ENCODE results near the gene SH3TC1. TPM values are rescaled to one million over a fixed set of nuclear protein-coding genes. Genes with fewer than 3 reads are reported as not detected.

The SH3TC1 gene
- polyA plus RNA-seq, 1 donor (not counting 4 experiments of a cell fraction or from before 2014, with no cell fraction given): 12.3 TPM

GRCh38 chr4:8173492-8174242, 25.4 kb upstream of the SH3TC1 start:
- Histone ChIP-seq H3K4me1 (ENCODE audit: control insufficient read depth, extremely low read depth, insufficient read depth, low read length) (no peaks in the 10 kb centered on the region), H2AFZ (ENCODE audit: control insufficient read depth, low read length) (no peak overlapping the region), H3K4me3 (ENCODE audit: control insufficient read depth in 2 of 3, extremely low read depth in 1 of 3, insufficient read depth in 2 of 3, low read depth in 1 of 3, low read length in 3 of 3) (no peak overlapping the region), H3K27ac (ENCODE audit: control insufficient read depth, insufficient read depth, low read length) (no peak overlapping the region), H3K4me2 (ENCODE audit: control insufficient read depth, extremely low read depth, insufficient read depth, low read depth, low read length) (no peak overlapping the region), H4K20me1 (ENCODE audit: control insufficient read depth, extremely low read depth, insufficient read depth, low read length) (no peaks in the 10 kb centered on the region), H3K9me1 (ENCODE audit: control insufficient read depth, extremely low read depth, insufficient read depth, low read length) (no peaks in the 10 kb centered on the region), H3K79me2 (ENCODE audit: control insufficient read depth, insufficient read depth, low read length) (no peaks in the 10 kb centered on the region), H3K36me3 (ENCODE audit: control insufficient read depth in 2 of 2, extremely low read depth in 1 of 2, insufficient read depth in 2 of 2, low read length in 2 of 2) (no peaks in the 10 kb centered on the region), H3K27me3 (ENCODE audit: control insufficient read depth, extremely low read depth, insufficient read depth, low read length) (peaks cover 8% of the 10 kb centered on the region), H3K9me3 (ENCODE audit: control insufficient read depth, low read depth, low read length) (no peaks in the 10 kb centered on the region), H3K9ac (ENCODE audit: control insufficient read depth, extremely low read depth, insufficient read depth, low read length) (no peak overlapping the region)
- no peak for DNase-seq (ENCODE audit: low read depth, low spot score)
- TF ChIP-seq CTCF (optimal IDR thresholded peaks at IDR 0.05 in 1 of 3, IDR thresholded peaks at IDR 0.05 in 1 of 3, conservative IDR thresholded peaks at IDR 0.05 in 1 of 3; ENCODE audit: extremely low read depth in 1 of 3, insufficient read depth in 2 of 3, low read length in 3 of 3): no peak
- TF ChIP-seq EZH2 (IDR thresholded peaks at IDR 0.05; ENCODE audit: low read length): no peak
- dilution Hi-C loops (cut with MboI; ENCODE audit: extremely low pct_ligation_motif_present, low sequenced_read_pairs): no loop called here
- no peak for FAIRE-seq

- H3K36me3 ChIP-seq (ENCODE audit: control insufficient read depth in 2 of 2, extremely low read depth in 1 of 2, insufficient read depth in 2 of 2, low read length in 2 of 2): no peaks in the 10 kb centered on the region
- dilution Hi-C loops (cut with MboI; ENCODE audit: extremely low pct_ligation_motif_present, low sequenced_read_pairs): no loop called here
- no peak overlapping the region for H3K9ac ChIP-seq (ENCODE audit: control insufficient read depth, extremely low read depth, insufficient read depth, low read length)
- TF ChIP-seq EZH2 (IDR thresholded peaks at IDR 0.05; ENCODE audit: low read length): no peak
- no peak for TF ChIP-seq CTCF (optimal IDR thresholded peaks at IDR 0.05 in 1 of 3, IDR thresholded peaks at IDR 0.05 in 1 of 3, conservative IDR thresholded peaks at IDR 0.05 in 1 of 3; ENCODE audit: extremely low read depth in 1 of 3, insufficient read depth in 2 of 3, low read length in 3 of 3)
- DNase-seq (ENCODE audit: low read depth, low spot score) (no peak), FAIRE-seq (no peak)
- no peak overlapping the region for H3K4me3 ChIP-seq (ENCODE audit: control insufficient read depth in 2 of 3, extremely low read depth in 1 of 3, insufficient read depth in 2 of 3, low read depth in 1 of 3, low read length in 3 of 3)
- H3K9me3 ChIP-seq (ENCODE audit: control insufficient read depth, low read depth, low read length): no peaks in the 10 kb centered on the region
- no peaks in the 10 kb centered on the region for H4K20me1 ChIP-seq (ENCODE audit: control insufficient read depth, extremely low read depth, insufficient read depth, low read length)
- H3K27me3 ChIP-seq (ENCODE audit: control insufficient read depth, extremely low read depth, insufficient read depth, low read length): peaks cover 8% of the 10 kb centered on the region
- H3K27ac ChIP-seq (ENCODE audit: control insufficient read depth, insufficient read depth, low read length): no peak overlapping the region
- H3K4me1 ChIP-seq (ENCODE audit: control insufficient read depth, extremely low read depth, insufficient read depth, low read length): no peaks in the 10 kb centered on the region
- H2AFZ ChIP-seq (ENCODE audit: control insufficient read depth, low read length): no peak overlapping the region
- no peak overlapping the region for H3K4me2 ChIP-seq (ENCODE audit: control insufficient read depth, extremely low read depth, insufficient read depth, low read depth, low read length)
- no peaks in the 10 kb centered on the region for H3K9me1 ChIP-seq (ENCODE audit: control insufficient read depth, extremely low read depth, insufficient read depth, low read length)
- H3K79me2 ChIP-seq (ENCODE audit: control insufficient read depth, insufficient read depth, low read length): no peaks in the 10 kb centered on the region
Measured at GRCh38 chr4:8174970-8175369, 24.1 kb upstream of the SH3TC1 start.

Measured in keratinocyte (primary cell).